Hematopoietic multipotent progenitor cell (in vitro differentiated cells): ENCODE results near the gene CARS1. TPM values are rescaled to one million over a fixed set of nuclear protein-coding genes. Genes with fewer than 3 reads are reported as not detected.

Experiments used
- DNase-seq, 3 donors: peaks; one replicate each; pipeline ENCODE4 v3.0.0-alpha.2; 2011 to 2015; ENCODE audit warnings: low read depth in 2 of 3, low spot score in 2 of 3
- total RNA-seq: library from RNA; depleted of rRNA; stranded (reverse); fragments of >200 nt; gene quantifications from one replicate; pipeline ENCODE4 v1.2.3, GENCODE V29; 2012

Gene CARS1
- total RNA-seq, 1 donor: 16.7 TPM

DNA sequence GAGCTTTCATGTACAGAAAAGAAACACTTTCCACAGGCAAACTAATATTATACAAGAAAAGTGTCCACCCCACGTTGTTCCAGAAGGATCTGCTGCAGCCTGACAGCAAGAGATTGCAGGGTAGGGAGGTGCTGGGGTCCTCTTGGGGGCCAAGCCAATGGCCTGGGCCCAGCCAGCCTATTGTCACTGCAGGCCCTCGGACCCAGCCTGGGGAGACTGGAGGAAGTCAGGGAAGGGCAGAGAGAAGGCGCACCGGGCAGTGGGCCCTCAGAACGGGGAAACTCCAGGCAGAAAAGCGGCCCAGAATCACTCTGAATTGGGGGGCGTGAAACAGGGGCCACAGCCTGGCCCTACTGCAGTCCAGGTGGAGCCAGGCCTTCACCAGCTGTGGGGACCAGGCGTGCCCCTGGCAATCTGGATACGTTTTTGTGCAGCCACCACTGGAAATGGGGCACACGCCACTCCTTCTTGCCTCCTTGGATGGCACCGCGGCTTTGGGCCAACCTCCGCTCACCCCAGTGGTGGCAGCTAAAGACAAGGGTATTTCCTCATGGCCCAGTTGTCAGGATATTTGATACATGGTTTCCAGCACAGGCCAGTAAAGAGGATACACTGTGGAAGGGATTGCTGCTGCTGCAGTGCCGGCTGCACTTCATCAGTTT is 61.2 kb downstream of the CARS1 start:
- no peak for DNase-seq

DNA sequence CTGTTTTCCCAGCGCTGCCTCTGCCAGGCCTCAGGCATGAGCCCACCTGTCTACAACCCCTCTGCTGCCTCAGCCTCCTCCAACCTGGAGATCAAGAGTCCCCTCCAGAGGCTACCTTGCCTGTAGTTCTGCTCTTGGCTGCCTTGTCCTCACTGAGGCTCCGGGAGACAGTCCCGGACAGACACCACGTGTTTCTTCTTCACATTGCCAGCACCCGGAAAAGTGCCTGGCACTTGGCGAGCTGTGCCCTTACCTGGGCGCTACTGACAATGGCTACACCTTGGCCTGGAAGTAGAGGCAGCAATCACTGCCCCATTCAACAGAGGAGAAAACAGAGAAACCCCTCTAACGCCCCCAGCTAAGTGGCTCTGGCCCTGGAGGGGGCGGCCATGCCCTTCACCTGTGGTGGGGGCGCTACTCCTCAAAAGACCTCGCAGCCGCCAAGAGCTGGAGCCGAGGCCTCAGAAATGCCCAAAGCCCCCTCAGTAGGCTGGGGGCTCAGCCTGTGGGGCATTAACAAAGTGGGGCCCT is 62.1 kb downstream of the CARS1 start:
- no peak for DNase-seq

DNA sequence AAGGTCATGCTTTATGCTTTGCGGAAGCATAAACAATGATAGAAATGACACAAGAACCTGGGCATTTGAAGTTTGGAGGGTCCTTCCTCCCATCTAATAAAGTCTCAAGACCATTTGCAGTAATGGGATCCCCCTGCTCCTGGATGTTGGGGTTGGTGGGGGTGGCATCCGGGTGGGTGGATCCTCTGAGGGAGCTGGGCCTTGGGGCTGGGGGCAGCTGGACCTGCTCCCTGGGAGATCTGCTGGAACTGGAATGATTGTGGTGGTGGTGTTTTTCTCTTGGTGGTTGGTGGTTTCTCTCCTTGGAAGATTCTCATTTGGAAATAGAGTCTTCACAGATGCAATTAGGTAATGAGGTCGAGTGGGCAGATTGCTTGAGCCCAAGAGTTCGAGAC is 62.9 kb downstream of the CARS1 start:
- no peak for DNase-seq

DNA sequence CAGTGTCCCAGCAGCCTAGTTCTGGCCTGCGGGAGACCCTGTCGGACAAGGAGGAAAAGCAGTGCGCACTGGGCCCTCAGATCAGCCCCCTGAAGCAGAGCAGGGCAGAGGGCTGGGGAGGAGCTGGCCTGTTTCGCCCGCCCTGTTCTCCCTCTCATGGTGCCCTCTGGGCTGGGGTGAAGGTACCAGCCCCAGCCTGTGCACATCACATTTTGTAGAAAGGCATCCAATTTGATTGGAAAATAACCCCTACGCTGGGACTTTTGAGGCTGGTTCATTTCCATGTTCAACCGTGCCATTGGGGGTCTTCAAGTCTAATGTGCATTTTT is 64.3 kb downstream of the CARS1 start:
- peak in 1 of 3 donors; percentile 24 for DNase-seq

DNA sequence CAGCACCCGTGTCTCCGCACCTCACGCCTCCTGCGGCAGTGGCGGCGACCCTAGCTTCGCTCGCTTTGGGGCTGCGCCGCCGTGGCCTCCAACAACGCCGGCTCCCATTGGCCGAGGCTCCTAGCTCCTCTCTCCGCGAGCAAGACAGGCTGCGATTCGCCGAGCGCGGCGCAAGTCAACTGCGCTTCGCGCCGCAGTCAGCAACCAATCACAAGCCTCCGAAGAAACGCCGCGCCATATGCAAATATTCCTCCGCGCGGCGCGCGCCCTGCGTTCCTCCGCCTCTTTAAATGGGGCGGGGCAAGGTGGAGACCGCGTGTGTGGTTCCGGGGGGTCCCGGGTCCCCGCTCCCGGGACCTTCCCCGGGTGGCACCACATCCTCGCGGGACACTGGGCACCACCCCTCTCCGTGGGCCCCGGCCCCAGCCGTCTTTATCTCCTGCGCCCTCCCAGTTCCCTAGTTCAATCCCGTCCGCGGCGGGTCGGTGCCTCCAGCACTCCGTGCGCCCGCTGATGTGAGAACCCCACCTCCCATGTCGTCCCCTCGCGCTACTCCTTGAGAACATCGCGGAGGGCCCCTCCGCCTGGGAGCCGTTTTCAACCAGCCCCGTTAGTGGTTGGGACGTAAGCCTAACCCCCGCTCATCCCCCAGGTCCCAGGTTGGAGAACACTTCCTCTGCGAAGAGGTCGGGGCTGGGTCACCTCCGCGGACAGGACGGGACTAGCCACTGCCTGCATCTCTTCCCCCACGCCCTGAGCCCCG is 64.8 kb downstream of the CARS1 start, which contains the start of gene NAP1L4:
TSS of gene NAP1L4 (minus strand) at position 96 of the 763 bp plus-strand sequence. CDS start 13,109 bp downstream, outside the sequence.
- peak; percentile 93 to 98 (median 97) for DNase-seq

DNA sequence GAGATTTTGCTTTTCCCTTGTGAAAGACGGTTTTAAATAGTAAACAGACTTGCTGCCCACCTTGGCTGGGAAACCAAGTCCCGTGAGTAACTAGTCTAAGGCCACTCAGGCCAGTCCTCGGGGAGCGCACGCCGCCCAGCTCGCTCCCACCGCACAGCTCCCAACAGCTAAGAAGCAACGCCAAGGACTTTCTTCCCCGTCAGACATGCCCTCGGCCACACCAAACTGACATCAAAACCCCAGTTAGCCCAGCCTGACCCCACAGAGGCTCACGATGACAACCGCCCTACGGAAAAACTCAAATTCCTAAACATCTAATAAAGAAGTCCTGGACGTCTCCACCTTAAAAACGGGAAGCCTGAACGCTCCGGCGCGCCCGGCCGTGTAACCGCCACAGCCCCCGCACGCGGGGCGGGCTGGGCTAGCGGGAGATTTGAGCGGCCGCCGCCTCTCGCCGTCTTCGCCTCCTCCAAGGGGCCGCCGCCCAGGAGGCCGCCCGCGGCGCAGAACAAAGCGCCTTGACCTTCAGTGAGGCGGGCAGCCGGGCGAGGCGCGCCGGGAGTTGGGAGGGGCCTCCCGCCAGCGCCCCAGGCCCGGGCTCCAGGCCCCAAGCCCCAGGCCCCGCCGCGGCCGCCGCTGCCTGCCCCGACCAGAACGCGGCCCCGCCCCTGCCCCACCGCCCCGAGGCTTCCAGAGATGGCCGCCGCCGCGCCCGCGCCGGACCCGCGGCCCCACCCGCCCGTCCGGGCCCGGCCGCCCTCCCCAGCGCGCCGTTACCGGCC is 65.6 kb downstream of the CARS1 start:
- peak in 2 of 3 donors; percentile 34 to 51 for DNase-seq

DNA sequence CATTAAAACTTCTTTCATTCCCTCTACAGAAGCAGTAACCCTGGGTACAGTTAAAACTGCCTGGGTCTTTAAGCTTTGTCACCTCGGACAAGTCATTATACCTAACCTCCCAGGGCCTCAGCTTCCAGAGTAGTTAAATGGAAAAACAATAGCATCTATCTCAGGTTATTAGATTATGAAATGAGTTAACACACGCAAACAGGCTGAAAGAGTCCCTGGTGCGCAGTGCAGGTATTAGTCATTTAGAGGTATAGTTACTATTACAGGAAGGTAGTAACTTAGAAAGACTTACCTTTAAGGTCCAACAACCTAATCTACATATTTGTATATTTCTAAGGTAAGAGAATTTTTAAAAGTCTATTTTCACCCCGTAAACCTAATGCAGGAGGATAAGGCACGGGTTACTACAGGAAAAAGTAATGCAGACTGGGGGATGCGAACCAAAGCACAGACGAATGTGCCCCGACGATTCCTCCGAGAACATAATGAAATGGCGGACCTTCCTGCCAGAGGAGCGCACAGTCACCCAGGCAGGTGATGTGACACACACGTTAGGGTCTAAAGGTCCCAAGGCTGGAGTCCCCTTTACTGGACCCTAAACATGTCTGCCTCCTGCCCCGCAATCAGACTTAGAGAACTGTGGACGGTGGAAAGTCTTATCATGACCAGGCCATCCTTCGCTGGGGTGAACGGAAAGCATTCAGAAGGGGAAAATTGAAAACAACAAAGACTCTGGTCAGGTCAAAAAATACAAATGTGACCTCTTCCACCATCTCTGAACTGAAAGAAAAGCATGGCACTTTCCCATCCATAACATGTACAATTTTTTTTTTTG is 66.4 kb downstream of the CARS1 start:
- DNase-seq: peak in 2 of 3 donors; percentile 12 to 22

DNA sequence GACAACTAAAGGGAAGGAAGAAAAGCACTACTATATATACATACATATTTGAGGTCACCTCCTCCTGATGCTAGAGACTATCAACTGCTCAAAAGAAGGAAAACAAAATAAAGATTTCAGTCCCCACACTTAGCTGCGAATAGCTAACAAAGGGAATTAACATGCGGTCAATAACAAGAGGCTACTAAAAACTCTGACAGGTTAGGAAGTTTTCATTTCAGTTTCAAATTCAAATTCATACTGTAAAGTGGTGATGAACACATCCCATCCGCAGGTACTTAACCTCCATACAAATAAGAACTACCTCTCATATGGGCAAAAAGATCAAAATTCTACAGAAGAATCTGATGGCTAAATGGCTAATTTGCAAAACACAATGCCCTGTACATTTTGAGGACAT is 67.7 kb downstream of the CARS1 start:
- no peak for DNase-seq

DNA sequence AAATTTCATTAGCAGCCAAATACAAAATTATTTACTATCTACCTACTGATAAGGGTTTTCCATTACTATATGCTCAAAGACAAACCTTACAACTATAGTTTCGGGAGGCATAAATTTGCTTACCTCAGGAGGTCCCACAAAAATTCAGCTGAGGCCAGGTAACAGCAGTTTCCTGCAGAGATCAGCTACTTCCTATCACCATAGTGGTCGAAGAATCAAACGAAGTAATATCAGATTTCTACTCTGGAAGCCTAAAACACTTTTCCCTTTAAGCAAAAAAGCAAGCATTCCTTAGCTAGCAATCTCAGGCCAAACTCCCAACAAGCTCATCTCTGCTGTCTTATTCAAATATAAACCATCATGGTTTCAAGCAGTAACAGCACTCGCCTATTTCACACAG is 68.2 kb downstream of the CARS1 start:
- DNase-seq: no peak

DNA sequence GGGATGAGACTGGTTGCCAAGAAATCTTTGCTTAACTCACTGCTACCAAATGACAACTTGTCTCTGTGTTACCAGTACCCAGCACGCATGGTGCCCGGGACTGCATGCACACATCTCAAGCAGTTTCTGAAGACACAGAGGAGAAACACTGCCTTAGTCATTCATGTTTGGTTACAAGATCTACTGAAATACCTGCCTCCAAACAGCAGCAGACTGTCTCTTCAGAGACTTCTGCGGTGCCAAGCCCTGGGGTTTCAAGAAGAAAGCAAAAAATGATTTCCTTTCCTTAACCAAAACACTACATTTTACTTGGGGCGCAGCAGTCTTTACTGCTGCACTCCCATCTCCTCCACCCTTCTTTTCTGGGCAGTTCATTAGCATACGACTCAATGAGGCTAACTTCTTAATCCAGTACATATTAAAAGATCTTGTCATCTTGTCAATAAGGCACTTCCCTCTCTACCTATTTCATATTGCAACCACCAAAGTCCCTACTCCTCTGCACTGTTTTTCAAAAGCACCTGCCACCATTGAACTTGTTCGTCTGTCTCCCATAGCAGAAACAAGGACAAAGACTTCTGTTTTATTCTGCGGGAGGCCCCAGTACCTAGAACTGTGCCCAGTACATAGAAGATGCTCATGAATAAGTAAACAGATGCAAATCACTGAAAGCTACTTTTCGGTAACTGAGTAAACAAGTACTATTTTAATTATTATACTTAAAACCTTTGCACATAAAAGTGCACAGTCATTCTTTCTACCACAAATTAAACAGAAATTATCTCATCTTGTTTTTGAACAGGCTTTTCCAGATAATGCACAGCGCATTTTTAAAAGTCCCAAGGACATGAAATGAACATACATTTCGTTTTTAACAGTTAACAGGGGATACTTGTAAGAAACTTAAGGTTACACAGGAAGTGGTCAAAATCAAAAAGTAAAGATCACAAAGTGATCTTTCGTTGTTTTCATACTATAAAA is 69.1 kb downstream of the CARS1 start:
- peak; percentile 14 to 32 (median 30) for DNase-seq

DNA sequence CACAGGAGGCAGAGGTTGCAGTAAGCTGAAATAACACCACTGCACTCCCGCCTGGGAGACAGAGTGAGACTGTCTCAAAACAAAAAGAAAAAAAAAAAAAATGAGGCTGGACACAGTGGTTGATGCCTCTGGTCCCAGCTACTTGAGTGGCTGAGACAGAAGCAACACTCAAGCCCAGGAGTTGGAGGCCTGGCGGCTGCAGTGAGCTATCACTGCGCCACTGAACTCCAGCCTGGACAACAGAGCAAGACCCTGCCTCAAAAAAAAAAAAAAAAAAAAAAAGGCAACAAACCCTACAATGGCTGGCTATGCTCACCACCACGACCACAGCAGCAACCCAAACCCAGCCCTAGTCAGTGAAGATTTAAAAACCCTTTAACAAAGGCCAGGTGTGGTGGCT is 73.3 kb downstream of the CARS1 start:
- DNase-seq: no peak

DNA sequence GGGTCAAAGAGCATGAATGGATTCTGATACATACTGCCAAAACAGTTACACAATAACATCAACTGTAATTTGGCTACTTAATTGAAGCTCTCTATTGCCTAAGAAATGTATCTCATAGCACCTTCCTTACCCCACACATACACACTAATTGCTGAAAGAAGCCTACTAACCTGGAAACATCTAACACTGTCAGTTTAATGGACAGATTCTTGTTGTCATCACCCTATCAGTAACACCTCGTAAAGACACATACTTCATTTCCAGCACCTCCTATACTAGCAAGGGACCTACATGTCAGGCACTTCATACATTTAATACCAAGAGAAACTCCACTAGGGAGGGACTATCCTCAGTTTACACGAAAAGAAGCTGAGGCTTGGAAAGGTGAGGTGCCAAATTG is 75.0 kb downstream of the CARS1 start:
- DNase-seq: no peak

DNA sequence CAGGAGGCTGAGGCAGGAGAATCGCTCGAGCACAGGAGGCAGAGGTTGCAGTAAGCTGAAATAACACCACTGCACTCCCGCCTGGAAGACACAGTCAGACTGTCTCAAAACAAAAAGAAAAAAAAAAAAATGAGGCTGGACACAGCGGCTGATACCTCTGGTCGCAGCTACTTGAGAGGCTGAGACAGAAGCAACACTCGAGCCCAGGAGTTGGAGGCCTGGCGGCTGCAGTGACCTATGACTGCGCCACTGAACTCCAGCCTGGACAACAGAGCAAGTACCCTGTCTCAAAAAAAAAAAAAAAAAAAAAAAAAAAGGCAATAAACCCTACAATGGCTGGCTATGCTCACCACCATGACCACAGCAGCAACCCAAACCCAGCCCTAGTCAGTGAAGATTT is 76.1 kb downstream of the CARS1 start:
- no peak for DNase-seq

DNA sequence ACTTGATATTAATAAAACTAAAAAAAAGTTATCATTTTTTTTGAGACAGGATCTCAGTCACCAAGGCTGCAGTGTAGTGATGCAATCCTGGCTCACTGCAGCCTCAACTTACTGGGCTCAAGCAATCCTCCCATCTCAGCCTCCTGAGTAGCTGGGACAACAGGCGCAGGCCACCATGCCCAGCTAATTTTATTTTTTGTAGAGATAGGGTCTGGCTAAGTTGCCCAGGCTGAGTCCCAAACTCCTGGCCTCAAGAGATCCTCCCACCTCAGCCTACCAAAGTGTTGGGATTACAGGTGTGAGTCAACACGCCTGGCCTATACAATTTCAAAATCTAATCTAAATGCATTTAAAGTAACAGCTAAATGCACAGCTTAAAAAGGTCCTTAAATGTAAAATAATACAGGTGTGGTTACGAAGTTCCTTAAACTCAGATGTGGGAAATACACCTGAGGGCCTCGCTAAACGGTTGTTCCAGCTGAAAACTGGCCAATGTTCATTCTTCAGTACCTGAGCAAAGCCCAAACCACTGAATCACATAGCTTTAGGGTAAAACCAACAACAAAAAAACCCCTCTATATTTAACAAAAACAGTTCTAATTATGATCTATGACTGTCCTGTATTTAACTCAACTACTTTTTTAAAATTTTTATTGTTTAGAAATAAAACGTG is 76.9 kb downstream of the CARS1 start:
- DNase-seq: no peak

DNA sequence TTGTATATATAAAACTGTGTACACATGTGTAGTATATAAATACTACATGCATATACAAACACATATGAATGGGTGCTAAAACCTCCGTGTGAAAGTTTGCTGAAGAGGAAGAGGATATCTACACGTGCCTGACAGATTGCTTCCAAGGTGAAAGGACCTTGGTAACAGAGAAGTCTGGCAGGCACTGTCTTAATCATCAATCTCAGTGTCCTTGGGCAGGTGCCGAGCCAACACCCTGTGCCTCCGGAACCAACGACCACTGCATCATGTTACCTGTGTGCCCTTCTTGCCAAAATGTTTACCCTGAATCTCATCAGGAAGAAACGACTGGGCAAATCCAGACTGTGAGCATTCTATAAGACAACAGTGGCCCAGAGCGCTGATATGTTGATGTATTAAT is 80.1 kb downstream of the CARS1 start:
- DNase-seq: no peak

DNA sequence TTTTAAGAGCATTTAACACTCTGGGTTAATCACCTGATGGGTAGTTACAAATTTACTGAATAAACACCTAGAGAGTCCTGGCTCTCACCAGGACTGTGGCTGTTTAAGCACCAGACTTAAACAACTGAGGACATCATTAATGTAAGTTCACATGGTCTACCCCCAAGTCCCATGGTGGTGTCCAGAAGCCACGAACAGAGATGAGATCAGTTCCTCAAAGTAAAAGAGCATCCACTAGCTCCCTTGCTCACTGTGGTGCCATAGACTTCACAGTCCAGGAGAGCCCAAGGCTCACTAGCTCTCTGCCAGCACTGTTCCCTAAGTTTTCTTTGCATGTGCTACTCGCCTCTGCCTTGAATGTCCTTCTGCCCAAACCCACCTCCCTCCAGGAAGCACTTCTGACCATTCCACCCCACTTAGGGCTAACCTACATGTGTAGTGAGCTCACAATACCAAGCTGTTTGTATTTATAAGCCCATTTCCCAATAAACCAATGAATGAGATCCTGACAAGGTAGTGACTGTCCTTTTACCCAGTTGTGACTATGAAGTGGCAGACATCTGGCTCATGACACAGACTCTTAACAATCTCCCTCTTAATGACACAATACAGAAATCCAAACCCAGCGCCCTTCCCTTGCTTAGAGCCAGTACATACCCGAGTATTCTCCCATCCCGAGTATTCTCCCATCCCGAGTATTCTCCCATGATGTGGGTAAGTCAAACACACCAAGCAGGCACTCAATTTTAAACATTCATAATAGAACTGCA is 80.7 kb downstream of the CARS1 start:
- DNase-seq: no peak

DNA sequence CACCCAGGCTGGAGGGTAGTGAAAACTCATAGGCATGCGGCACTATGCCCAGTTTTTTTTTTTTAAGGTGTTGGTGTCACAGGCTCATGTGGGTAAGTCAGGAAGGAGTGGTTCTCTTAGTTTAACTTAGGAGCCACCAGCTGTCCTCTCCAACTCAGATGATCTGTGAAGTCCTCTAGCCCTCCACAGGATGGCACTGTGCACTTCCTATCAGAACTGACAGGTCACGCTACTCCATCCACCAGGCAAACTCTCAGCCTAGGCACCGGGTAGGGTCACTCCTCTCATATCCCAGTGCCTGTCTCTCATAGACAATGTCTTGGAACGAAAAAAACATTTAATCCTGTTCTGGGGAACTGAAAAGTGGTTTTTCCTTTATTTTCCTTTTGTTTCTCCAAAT is 81.6 kb downstream of the CARS1 start:
- DNase-seq: peak; percentile 10 to 73 (median 56)

DNA sequence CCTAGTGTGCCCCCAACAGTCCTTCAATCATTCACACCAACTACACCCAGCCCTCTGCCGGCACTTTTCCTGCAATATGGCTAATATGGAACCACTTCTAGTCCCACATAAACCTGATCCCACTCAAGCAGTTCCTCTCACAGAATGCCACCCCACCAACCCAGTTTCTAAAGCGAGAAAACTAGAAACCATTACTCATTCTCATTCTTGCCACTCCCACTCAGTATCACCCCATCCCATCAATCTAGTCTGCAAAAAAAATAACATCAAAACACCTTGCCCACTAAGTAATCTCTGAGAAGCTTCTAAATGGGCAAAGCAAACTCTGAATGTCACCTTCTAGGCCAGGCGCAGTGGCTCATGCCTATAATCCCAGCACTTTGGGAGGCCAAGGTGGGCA is 83.0 kb downstream of the CARS1 start:
- DNase-seq: no peak
